A673 (cell line): ENCODE data around the gene TMEM255B.

ENCODE experiments used
- EZH2 ChIP-seq: fragments of 200-600 bp; sonication (generic); IDR thresholded peaks from 2 replicates; pipeline ENCODE4 v1.6.1; 2017; ENCODE audit warnings: borderline replicate concordance, low read depth, mild to moderate bottlenecking, mixed read lengths, antibody characterized with exemption, low read length; ENCODE audit not compliant: poor library complexity, severe bottlenecking
- TF ChIP-seq, protein P1 (sequence below): fragments of 300-800, 200-600 bp; sonication (generic); conservative IDR thresholded peaks from 2 replicates; pipeline ENCODE4 v1.5.1; 2017; ENCODE audit warnings: low read depth, mild to moderate bottlenecking, antibody characterized with exemption, low read length, moderate library complexity, mixed read lengths

DNA sequence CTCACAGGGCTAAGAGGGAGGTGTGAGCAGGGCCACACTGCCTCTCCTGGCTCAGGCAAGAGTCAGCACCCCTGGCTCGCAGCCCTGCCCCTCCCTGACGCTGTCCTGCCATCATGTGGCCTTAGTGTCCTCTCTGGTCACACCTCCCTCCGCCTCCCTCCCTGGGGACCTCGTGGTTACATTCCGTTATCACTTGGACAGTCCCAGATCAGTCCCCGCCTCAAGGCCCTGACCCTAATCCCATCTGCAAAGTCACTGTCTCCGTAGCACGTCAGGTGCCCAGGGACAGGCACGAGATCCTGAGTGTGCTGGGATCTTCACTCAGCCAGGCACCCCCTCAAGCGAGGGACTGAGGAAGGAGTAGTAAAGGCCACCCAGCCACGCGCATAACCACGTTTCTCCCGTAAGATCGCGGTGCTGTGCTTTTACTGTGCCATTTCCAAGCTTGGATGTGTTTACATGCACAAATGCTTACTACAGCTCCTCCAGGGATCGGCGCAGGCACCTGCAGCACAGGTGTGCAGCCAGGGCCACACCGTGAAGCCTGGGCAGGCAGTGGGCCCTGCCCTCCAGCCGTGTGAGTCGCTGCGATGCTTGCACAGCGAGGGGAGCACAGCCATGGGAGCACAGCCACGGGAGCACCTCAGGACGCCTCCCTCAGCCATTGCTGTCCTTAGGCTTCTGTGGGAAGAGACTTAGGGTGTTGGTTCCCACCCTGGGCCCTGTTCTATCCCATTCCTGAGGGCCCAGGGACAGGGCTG, 10.7 kb upstream of the TMEM255B start:
- TF ChIP-seq EZH2, result no peak
- TF ChIP-seq, protein P1, sequence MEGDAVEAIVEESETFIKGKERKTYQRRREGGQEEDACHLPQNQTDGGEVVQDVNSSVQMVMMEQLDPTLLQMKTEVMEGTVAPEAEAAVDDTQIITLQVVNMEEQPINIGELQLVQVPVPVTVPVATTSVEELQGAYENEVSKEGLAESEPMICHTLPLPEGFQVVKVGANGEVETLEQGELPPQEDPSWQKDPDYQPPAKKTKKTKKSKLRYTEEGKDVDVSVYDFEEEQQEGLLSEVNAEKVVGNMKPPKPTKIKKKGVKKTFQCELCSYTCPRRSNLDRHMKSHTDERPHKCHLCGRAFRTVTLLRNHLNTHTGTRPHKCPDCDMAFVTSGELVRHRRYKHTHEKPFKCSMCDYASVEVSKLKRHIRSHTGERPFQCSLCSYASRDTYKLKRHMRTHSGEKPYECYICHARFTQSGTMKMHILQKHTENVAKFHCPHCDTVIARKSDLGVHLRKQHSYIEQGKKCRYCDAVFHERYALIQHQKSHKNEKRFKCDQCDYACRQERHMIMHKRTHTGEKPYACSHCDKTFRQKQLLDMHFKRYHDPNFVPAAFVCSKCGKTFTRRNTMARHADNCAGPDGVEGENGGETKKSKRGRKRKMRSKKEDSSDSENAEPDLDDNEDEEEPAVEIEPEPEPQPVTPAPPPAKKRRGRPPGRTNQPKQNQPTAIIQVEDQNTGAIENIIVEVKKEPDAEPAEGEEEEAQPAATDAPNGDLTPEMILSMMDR, result no peak
